ENCODE results near the gene SEPTIN8.

Gene SEPTIN8, protein sequence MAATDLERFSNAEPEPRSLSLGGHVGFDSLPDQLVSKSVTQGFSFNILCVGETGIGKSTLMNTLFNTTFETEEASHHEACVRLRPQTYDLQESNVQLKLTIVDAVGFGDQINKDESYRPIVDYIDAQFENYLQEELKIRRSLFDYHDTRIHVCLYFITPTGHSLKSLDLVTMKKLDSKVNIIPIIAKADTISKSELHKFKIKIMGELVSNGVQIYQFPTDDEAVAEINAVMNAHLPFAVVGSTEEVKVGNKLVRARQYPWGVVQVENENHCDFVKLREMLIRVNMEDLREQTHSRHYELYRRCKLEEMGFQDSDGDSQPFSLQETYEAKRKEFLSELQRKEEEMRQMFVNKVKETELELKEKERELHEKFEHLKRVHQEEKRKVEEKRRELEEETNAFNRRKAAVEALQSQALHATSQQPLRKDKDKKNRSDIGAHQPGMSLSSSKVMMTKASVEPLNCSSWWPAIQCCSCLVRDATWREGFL

DNA sequence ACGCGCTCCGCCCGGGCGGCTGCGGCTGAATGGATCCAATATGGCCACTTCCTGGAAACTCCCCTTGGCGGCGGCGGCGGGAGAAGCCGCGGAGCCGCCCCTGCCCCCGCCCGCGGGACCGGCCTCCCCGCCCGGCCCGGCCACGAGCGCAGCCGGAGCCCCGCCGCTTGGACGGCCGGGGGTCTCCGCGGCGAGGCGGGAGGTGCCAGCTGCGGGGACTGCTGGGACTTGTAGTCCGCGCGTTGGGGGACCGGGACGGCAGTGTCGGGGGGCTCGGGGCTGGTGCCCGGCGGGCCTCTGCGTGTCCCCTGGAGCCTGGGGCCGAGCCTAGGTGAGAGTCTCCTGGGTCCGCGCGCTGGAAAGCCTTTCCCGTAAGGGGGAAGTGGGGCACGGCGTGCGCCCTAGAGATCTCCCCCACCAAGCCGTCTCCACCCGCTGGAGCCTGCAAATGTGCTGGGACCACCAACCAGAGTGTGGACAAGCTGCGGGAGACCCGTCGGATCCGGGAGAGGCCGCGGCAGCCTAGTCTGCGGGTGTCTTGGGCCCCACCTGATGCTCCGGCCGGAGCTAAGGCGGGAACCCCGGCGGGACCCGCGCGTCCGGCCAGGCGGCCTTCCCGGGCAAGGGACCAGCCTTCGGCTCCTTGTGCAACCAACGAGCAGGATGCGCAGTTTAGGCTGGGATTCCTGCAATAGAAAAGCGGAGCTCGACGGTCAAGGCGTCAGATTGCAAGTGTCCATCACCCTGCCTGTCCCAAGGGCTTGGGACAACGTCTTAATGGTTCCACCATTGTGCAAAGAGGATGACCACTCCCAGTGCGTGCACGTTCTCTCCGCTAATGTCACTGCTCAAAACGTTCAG is at the start of gene SEPTIN8:
Gene SEPTIN8, minus strand, starts transcription at position 31 of the 861 bp plus-strand sequence. CDS start 102 bp downstream, outside the sequence.
- peak within 1 kb of the TSS; percentile 54 for H3K9ac ChIP-seq (ENCODE audit: low read depth, low read length, poor library complexity, severe bottlenecking)
- TF ChIP-seq, protein P1, sequence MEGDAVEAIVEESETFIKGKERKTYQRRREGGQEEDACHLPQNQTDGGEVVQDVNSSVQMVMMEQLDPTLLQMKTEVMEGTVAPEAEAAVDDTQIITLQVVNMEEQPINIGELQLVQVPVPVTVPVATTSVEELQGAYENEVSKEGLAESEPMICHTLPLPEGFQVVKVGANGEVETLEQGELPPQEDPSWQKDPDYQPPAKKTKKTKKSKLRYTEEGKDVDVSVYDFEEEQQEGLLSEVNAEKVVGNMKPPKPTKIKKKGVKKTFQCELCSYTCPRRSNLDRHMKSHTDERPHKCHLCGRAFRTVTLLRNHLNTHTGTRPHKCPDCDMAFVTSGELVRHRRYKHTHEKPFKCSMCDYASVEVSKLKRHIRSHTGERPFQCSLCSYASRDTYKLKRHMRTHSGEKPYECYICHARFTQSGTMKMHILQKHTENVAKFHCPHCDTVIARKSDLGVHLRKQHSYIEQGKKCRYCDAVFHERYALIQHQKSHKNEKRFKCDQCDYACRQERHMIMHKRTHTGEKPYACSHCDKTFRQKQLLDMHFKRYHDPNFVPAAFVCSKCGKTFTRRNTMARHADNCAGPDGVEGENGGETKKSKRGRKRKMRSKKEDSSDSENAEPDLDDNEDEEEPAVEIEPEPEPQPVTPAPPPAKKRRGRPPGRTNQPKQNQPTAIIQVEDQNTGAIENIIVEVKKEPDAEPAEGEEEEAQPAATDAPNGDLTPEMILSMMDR (conservative IDR thresholded peaks at IDR 0.05; ENCODE audit: low read length), result no peak
- TF ChIP-seq EZH2phosphoT487 (IDR thresholded peaks at IDR 0.05; ENCODE audit: borderline replicate concordance), result no peak
- H2AFZ ChIP-seq (ENCODE audit: low read length), result peak within 1 kb of the TSS; percentile 75; the same call in 1 of the 2 replicates
- H3K79me2 ChIP-seq (ENCODE audit: insufficient read depth, low read length), result no peaks in the 10 kb centered on the region
- H3K27me3 ChIP-seq (ENCODE audit: insufficient read depth, low read length, poor library complexity, severe bottlenecking), result no peaks in the 10 kb centered on the region
- no peaks in the 10 kb centered on the region for H3K9me2 ChIP-seq (replicated peaks; ENCODE audit: low read depth, low read length)
- H4K20me1 ChIP-seq (ENCODE audit: insufficient read depth, low read length, poor library complexity, severe bottlenecking), result no peaks in the 10 kb centered on the region
- H3K36me3 ChIP-seq (ENCODE audit: insufficient read depth, low read length), result no peaks in the 10 kb centered on the region
- H3K9me3 ChIP-seq (ENCODE audit: insufficient read depth, low read depth, low read length), result no peaks in the 10 kb centered on the region
- no peaks in the 10 kb centered on the region for H3F3A ChIP-seq (ENCODE audit: low read depth)
- H3K4me1 ChIP-seq (ENCODE audit: insufficient read depth, low read length, poor library complexity, severe bottlenecking), result peaks cover 4% of the 10 kb centered on the region
- peak within 1 kb of the TSS; percentile 58 for H3K4me2 ChIP-seq (ENCODE audit: low read depth, low read length, poor library complexity, severe bottlenecking)
- peak within 1 kb of the TSS; percentile 73 for H3K4me3 ChIP-seq (ENCODE audit: low read length, poor library complexity, severe bottlenecking)

DNA sequence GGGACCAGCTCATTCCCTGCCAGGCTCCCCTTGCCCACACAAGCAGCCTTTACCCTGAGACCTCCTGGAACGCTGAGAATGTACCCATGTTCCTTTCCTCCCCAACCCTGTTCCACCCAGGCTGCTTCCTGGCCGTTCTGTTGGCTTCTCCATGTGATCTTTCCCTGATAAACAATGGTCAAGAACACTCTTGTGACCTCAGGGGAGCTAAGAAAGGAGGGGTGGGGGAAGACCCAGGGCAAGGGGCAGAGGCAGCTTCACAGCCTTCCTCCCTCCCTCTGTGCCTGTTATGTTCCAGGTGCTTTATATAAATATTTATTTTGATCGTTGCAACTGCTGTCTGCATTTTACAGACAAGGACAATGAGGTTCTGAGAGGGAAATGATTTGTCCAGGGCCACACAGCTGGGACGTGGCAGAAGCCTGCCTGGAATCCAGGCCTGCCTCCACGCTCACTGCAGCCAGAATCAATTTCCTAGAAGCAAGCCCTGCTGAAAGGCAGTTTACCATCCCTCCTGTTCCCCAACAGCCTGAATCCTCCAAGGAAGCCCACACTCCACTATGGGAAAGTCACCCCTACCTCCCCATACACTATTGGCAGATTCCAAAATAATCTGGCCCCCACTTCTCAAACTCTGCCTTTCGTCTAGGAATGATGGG is 49.5 kb upstream of the SEPTIN8 start:
- Histone ChIP-seq H3K4me2 (ENCODE audit: low read depth, low read length, poor library complexity, severe bottlenecking) (no peak overlapping the region), H3K36me3 (ENCODE audit: insufficient read depth, low read length) (no peaks in the 10 kb centered on the region), H3K9me3 (ENCODE audit: insufficient read depth, low read depth, low read length) (no peaks in the 10 kb centered on the region), H2AFZ (ENCODE audit: low read length) (no peak overlapping the region), H3K27me3 (ENCODE audit: insufficient read depth, low read length, poor library complexity, severe bottlenecking) (no peaks in the 10 kb centered on the region), H3K79me2 (ENCODE audit: insufficient read depth, low read length) (no peaks in the 10 kb centered on the region), H3K4me3 (ENCODE audit: low read length, poor library complexity, severe bottlenecking) (no peak overlapping the region), H3K9ac (ENCODE audit: low read depth, low read length, poor library complexity, severe bottlenecking) (no peak overlapping the region), H3F3A (ENCODE audit: low read depth) (no peaks in the 10 kb centered on the region), H3K9me2 (replicated peaks; ENCODE audit: low read depth, low read length) (no peaks in the 10 kb centered on the region), H4K20me1 (ENCODE audit: insufficient read depth, low read length, poor library complexity, severe bottlenecking) (no peaks in the 10 kb centered on the region), H3K4me1 (ENCODE audit: insufficient read depth, low read length, poor library complexity, severe bottlenecking) (no peaks in the 10 kb centered on the region)
- TF ChIP-seq, protein P1 (conservative IDR thresholded peaks at IDR 0.05; ENCODE audit: low read length), result no peak
- no peak for TF ChIP-seq EZH2phosphoT487 (IDR thresholded peaks at IDR 0.05; ENCODE audit: borderline replicate concordance)

GRCh38 chr5:132825834-132826391 is 48.9 kb upstream of the SEPTIN8 start:
- no peaks in the 10 kb centered on the region for H3F3A ChIP-seq (ENCODE audit: low read depth)
- H4K20me1 ChIP-seq (ENCODE audit: insufficient read depth, low read length, poor library complexity, severe bottlenecking), result no peaks in the 10 kb centered on the region
- no peaks in the 10 kb centered on the region for H3K9me3 ChIP-seq (ENCODE audit: insufficient read depth, low read depth, low read length)
- no peak overlapping the region for H2AFZ ChIP-seq (ENCODE audit: low read length)
- H3K27me3 ChIP-seq (ENCODE audit: insufficient read depth, low read length, poor library complexity, severe bottlenecking), result no peaks in the 10 kb centered on the region
- H3K4me2 ChIP-seq (ENCODE audit: low read depth, low read length, poor library complexity, severe bottlenecking), result no peak overlapping the region
- H3K9ac ChIP-seq (ENCODE audit: low read depth, low read length, poor library complexity, severe bottlenecking), result no peak overlapping the region
- TF ChIP-seq, protein P1 (conservative IDR thresholded peaks at IDR 0.05; ENCODE audit: low read length), result no peak
- no peak for TF ChIP-seq EZH2phosphoT487 (IDR thresholded peaks at IDR 0.05; ENCODE audit: borderline replicate concordance)
- H3K36me3 ChIP-seq (ENCODE audit: insufficient read depth, low read length), result no peaks in the 10 kb centered on the region
- H3K79me2 ChIP-seq (ENCODE audit: insufficient read depth, low read length), result no peaks in the 10 kb centered on the region
- H3K4me1 ChIP-seq (ENCODE audit: insufficient read depth, low read length, poor library complexity, severe bottlenecking), result no peaks in the 10 kb centered on the region
- no peaks in the 10 kb centered on the region for H3K9me2 ChIP-seq (replicated peaks; ENCODE audit: low read depth, low read length)
- H3K4me3 ChIP-seq (ENCODE audit: low read length, poor library complexity, severe bottlenecking), result no peak overlapping the region
